ENCODE measurements around the gene FASTK. TPM values are rescaled to one million over a fixed set of nuclear protein-coding genes. Genes with fewer than 3 reads are reported as not detected.

Gene FASTK
- total RNA-seq, 1 donor from 2014 or later = 61.3 TPM

- no peak for DNase-seq (ENCODE audit: low spot score)
- no peak for ATAC-seq
These were observed 12.4 kb downstream of the FASTK start for GRCh38 chr7:151068069-151068773.

GRCh38 chr7:151066273-151066974 is 14.2 kb downstream of the FASTK start:
- ATAC-seq = no peak

GRCh38 chr7:151065516-151065915 is 15.1 kb downstream of the FASTK start:
- ATAC-seq (no peak), DNase-seq (ENCODE audit: low spot score) (no peak)

More at GRCh38 chr7:151066273-151066974, 14.2 kb downstream of the FASTK start:
- DNase-seq (ENCODE audit: low spot score) = no peak

GRCh38 chr7:151064993-151065392 is 15.6 kb downstream of the FASTK start:
- ATAC-seq (no peak), DNase-seq (ENCODE audit: low spot score) (no peak)

GRCh38 chr7:151064454-151064853 is 16.2 kb downstream of the FASTK start:
- DNase-seq (ENCODE audit: low spot score) (no peak), ATAC-seq (no peak)

GRCh38 chr7:151063212-151063561 is 17.4 kb downstream of the FASTK start:
- peak; percentile 74 for DNase-seq (ENCODE audit: low spot score)
- peak; percentile 40 for ATAC-seq

GRCh38 chr7:151062399-151063211 is 18.0 kb downstream of the FASTK start:
- ATAC-seq = peak; percentile 63
- peak; percentile 94 for DNase-seq (ENCODE audit: low spot score)

GRCh38 chr7:151062111-151062398 is 18.6 kb downstream of the FASTK start:
- no peak for DNase-seq (ENCODE audit: low spot score)
- no peak for ATAC-seq

- no peak for ATAC-seq
- DNase-seq (ENCODE audit: low spot score) = no peak
These were observed 19.1 kb downstream of the FASTK start for GRCh38 chr7:151061213-151062110.

- no peak for ATAC-seq
These were observed 20.0 kb downstream of the FASTK start for GRCh38 chr7:151060416-151061212.

GRCh38 chr7:151060113-151060415 is 20.5 kb downstream of the FASTK start:
- DNase-seq (ENCODE audit: low spot score) = no peak
- ATAC-seq = no peak

More at GRCh38 chr7:151060416-151061212, 20.0 kb downstream of the FASTK start:
- DNase-seq (ENCODE audit: low spot score) = peak; percentile 64

GRCh38 chr7:151059367-151060112 is 21.1 kb downstream of the FASTK start, which contains the start of gene SLC4A2:
Gene SLC4A2 (plus strand): TSS chr7:151059589. CDS start chr7:151061988, 2,399 bp downstream.
- DNase-seq (ENCODE audit: low spot score) = peak; percentile 84
- ATAC-seq = peak; percentile 55

GRCh38 chr7:151058781-151059366 is 21.7 kb downstream of the FASTK start:
- DNase-seq (ENCODE audit: low spot score) (no peak), ATAC-seq (no peak)

- DNase-seq (ENCODE audit: low spot score) (peak; percentile 99), ATAC-seq (peak; percentile 78)
These were observed 22.4 kb downstream of the FASTK start for GRCh38 chr7:151057989-151058780.

GRCh38 chr7:151057506-151057988 is 23.1 kb downstream of the FASTK start, which contains the start of gene CDK5:
Gene CDK5 (minus strand): TSS chr7:151057897. CDS start chr7:151057848, 49 bp downstream.
- ATAC-seq = no peak

GRCh38 chr7:151056666-151057505 is 23.7 kb downstream of the FASTK start:
- no peak for DNase-seq (ENCODE audit: low spot score)
- no peak for ATAC-seq

More at GRCh38 chr7:151057506-151057988, 23.1 kb downstream of the FASTK start, which contains the start of gene CDK5:
- DNase-seq (ENCODE audit: low spot score) = no peak

- DNase-seq (ENCODE audit: low spot score) = no peak
- no peak for ATAC-seq
These were observed 24.3 kb downstream of the FASTK start for GRCh38 chr7:151056283-151056665.

Measured in left lobe of liver (tissue), 2 donors.